DMS 273 treated with DMSO at 0.1 percent for 48 hours (cell line): ENCODE results near the gene EYS.

Experiments
- DNase-seq: peaks from one replicate; lab custom pipeline; 2025; lab: John Stamatoyannopoulos, UW

Gene EYS

DNA sequence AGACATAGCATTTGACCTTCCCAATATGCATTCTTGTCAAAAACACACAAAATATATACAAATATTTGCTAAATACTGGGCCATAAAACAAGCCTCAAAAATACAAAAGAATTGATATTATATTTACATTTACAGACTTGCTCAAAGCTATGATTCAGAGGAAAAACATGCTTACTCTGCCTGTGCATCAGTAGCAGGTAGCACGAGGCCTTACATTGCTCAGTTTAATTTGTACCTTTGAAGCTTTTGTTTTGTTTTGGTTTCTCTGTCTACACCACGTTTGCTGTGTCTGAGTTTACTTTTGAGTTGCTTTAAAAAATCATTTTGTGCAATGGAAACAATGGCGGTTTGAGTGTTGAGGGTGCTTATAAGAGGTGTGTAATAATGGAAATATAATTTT lies 1972.1 kb downstream of the EYS start:
- no peak for DNase-seq

DNA sequence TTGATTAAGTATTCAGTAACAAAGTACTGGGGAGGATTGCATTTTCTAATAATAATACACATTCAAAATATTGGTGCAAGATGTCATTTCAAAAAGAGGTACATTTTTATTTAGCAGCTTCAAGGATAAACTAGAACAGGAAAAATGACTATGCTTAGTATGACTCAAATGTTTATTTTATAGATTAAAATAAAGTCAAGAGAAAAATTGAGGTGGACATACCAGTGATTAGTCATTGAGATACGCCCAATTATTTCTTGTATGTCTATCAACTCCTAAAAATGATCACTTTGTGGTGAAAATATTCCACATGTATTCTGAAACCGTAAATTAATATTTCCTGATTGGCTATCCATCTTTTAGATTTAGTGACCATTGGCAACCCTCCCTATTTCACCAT lies 1974.7 kb downstream of the EYS start:
- DNase-seq, result no peak

DNA sequence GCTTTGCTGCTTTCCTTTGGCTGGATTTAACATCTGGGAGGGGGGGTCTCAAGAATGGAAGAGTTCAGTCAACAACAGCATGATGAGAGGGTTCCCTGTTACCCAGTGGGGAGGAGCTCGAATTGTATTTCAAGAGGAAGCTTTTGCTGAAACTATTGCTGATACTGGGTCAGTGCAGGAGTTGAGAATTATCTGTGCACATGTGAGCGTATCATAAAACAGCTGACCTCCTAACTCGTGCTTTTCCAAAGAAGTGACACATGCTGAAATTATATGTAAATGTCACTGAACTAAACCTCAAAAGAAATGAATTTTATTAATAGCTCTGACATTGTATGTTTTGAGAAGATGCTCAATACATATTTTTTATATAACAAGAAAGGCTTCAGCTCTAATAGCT lies 1975.1 kb downstream of the EYS start:
- DNase-seq, result no peak

DNA sequence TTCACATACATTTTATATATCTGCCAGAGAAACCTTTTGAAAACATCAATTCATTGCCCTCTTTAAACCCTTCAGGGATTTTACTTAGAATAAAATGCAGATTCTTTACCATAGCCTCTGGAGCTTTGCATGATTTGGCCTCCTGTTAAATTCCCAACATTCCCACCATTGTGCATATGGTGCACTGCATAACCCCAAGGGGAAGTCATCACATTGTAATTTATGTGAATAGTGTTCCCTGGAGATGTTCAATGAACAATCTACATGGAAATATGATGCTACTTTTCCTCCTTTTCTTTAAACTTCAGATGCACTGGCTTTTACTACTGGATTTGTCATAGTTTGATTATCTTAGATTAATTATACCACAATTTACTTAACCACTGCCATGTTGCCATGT lies 1976.7 kb downstream of the EYS start:
- DNase-seq, result no peak

DNA sequence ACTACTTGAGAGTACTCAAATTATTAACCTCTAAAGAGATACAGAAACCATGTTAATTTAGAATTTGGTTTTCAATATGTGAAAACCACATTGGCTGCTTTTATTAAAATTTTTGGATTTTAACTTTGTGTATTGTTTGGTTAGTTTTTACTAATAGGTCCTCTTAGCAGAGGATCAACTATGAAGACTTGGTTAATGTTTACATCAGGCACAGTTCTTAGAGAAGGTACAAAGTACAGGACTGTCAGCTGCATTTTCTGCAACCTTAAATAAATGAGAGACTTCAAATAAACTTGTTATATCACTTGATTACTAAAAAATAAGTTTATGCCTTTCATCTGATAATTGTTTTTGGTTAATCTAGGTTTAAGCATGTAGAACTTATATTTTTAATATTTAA lies 1982.3 kb downstream of the EYS start:
- no peak for DNase-seq

DNA sequence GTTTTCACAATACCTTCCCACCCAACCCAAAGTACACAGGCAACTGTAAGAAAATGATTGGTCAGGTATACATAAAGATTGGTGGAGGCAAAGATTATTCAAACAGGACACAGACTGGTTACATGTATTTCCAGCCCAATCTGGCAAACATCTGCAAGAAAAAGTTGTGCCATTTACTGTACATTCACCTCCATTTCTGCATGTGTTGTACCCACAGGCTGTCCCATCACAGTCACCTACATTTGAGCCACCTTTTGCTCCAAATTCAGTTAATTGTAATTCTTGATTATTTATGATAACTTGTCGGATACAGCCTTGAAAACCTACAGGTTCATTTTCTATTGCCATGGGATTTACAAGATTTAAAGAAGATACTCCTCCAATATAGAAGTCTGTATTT lies 1985.8 kb downstream of the EYS start:
- no peak for DNase-seq

DNA sequence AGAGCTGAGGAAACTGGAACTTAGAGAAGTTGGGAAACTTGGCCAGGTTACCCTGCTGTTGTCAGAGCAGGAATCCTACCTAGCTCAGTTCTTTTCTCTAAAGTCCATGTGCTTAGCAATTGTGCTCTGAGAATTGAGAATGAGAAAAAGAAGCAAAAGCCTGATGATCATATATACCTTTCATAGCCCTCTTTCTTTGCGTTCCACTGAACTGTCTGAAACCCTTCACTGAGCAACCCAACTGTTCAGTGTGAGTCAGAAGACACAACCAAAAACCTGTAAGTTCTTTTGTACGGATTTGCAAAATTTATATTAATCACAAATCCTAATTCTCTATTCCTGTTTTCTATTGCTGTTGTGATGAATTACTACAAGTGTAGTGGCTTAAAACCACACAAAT lies 1990.9 kb downstream of the EYS start:
- DNase-seq, result no peak

DNA sequence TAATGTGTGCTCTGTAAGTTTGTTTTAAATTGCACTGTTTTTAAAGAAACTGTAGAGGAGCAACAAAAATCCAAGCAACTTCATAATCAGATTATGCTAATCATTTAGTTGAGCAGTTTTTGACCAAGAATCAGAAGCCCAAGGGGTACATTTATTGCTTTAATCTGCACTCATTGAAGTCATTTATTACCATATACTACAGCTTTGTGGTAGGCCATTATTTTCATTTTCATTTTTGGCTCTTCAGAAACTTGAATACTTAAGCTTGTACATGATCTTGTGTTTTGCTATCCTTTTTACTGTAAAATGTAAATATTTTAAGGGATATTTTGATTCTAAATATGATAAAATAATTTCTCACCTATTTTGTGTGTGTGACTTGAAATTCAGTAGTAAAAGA lies 1992.9 kb downstream of the EYS start:
- DNase-seq, result no peak

DNA sequence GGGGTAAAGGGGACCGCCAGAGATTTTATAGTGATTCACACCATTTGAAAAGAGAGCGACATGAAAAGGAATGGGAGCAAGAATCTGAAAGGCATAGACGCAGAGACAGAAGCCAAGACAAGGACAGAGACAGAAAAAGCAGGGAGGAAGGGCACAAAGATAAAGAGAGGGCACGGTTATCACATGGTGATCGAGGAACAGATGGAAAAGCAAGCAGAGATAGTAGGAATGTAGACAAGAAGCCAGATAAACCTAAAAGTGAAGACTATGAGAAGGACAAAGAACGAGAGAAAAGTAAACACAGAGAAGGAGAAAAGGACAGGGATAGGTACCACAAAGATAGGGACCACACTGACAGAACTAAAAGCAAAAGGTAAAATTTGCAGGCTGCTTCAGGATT lies 1993.7 kb downstream of the EYS start:
- no peak for DNase-seq

DNA sequence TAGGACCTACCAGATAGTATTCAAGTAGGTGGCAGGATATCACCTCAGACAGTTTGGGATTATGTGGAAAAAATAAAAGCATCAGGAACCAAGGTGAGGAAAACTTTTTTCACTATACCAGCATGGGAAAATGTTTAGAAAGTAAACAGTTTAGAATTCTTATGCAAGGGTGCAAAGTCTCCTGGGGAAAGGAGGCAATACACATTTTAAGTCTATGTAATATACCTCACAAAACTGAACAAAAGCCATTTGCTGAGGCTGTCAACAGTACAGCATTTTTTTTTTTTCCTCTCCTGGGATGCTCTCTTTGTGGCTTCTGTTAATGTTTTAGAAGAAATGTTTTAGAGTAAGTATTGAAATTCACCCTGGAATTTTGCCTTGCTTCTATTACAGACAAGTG lies 1997.9 kb downstream of the EYS start:
- no peak for DNase-seq

DNA sequence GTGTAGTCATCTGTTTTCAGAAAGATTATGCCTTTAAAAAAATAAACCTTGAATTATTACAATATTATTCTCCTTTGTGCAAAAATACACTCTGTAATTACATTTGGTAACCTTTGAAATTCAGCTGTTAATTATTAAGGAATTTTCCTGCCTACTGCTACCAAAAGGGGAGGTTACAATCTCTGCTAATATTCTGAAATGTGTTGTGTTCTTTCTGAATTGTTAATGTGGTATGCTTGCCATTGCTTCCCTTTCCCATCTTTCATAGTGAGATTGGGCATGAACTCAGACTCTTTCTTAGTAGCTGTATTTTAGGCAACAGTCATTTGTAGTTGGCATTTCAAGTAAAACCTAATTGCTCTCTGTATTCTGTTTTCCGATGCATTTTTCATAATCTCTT lies 1998.4 kb downstream of the EYS start:
- DNase-seq, result no peak

DNA sequence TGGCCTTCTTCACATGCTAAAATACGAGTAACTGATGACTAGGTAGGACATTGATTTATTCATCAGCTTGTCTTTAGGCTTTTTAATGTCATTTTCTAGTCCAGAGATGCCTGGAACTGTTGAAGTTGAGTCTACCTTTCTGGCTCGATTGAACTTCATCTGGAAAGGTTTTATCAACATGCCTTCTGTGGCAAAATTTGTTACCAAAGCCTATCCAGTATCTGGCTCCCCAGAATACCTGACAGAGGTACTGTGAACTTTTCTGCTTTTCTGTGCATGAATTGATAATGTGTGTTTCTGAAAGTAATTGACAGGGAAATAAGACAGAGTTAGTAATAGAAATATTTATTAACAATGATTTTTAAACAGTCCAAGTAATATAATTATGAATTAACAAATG lies 2000.4 kb downstream of the EYS start:
- DNase-seq, result no peak

DNA sequence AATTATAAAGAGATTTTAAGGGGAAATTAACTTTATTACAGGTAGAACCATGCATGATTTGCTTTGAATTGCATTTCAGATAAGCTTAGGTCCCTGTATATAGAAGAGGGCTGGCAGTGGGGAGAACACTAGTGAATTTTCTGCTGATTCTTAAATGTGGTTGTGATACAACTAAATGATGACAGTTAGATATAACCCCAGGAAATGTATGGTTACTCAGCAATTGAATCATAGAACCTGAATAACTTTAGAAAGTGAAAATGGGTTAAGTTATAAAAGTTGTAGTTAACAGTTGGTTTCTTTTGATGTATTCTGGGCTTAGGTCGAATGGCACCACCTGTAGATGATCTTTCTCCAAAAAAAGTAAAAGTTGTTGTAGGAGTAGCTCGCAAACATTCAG lies 2001.3 kb downstream of the EYS start:
- DNase-seq, result no peak

DNA sequence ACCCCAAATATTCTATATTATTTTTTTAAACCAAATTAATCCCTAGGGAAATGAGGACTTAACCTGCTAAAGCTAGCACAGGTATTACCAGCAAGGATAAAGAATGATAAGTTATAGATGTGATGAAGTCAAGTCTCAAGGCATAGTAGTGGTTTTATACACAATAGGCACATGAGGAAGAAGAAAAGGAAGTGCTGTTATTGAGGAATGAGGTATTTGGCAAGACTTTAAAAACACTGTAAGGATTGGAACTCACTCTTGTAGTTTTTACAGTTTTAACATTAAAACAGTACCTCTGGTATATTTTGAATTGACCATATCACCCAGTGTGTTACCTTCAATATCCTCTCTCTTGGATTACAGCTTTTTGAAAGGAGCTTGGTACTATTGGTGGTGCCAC lies 2016.8 kb downstream of the EYS start:
- no peak for DNase-seq

DNA sequence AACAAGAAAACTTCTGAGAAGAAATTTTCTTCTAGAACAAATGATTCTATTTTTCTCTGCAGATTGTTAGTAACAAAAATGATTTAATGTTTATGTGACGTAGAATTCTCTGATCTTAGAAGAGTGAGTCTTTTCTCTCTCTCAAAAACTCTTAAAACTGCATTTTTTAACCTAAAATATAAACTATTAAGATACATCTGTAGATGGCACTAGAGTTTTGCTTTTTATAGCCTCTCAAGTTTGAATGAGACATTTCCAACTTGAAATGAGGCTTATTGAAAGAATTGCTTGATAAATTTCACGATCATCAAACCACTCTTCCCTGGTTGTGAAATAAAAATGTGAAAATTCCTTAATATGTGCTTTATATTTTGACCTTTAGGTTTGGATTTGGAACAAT lies 2017.6 kb downstream of the EYS start:
- DNase-seq, result no peak

DNA sequence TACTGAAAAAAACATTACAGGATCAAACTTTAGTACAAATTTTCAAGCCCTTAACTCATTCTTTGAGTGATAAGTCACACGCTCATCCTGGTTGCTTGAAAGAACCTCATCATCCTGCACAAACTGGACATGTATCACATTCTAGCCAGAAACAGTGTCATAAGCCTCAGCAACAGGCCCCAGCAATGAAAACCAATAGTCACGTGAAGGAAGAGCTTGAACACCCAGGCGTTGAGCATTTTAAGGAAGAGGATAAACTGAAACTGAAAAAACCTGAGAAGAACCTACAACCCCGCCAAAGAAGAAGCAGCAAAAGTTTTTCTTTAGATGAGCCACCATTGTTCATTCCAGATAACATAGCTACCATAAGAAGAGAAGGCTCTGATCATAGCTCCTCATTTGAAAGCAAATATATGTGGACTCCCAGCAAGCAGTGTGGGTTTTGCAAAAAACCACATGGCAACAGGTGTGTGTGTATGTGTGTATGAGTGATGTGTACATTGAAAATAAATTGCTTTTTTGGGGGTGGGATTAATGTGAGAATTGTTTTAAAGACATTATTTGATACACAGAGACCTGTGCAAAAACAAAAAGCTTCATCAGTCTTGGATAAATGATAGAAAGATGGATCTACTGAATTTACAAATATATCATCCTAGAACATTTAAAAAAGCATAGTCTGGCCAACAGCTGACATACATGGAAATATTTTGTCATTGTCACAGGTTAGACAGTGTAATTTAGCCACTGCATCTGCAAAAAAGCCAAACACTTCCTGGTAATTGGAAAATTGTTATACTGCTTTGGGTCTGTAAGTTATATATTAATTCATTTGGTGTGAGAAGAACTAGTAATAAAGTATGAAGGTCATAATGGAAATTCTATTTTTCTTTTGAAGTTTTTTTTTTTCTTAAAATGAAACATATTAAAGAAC lies 2021.3 kb downstream of the EYS start:
- DNase-seq, result no peak

DNA sequence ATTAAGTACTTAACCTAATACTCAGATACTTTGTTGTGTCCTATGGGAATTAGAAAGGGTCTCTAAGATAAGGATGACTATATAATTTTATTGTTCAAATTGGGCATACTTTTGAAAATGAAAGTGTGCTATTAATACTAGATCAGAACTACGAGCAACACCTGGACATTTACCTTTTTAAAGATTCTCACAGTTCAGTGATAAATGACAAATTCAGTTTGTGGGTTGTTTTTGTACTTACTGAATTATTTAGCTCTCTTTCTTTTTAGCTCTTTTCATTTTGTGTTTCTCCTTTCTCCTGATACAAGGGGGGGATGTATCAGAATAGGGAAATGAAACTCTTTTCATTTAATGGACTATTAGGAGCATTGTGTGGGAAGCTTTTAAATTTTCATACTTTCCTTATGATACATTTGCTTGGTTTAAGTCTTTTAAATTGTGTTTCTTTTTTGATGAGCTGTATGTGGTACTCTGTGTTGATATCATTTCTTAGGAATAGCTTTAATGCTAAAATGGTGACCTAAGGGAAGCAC lies 2023.9 kb downstream of the EYS start:
- no peak for DNase-seq

DNA sequence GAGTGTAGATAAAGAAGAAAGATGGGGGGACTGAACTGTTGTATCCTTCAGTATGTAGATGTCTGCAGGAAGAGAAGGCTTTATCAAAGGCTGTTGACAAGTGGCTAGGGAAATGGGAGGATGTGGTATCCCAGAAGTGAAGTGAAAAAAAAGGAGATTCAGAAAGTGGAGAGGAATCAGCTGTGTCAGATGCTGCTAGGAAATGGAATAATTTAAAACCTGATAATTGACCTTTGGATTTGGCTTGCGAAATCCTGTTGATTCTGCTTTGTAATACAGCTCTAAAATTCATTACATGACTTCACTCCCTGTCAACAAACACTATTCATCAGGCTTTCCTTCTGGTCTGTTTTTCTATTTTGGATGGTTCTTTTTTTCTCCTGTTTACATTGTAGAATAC lies 2029.7 kb downstream of the EYS start:
- DNase-seq, result no peak

DNA sequence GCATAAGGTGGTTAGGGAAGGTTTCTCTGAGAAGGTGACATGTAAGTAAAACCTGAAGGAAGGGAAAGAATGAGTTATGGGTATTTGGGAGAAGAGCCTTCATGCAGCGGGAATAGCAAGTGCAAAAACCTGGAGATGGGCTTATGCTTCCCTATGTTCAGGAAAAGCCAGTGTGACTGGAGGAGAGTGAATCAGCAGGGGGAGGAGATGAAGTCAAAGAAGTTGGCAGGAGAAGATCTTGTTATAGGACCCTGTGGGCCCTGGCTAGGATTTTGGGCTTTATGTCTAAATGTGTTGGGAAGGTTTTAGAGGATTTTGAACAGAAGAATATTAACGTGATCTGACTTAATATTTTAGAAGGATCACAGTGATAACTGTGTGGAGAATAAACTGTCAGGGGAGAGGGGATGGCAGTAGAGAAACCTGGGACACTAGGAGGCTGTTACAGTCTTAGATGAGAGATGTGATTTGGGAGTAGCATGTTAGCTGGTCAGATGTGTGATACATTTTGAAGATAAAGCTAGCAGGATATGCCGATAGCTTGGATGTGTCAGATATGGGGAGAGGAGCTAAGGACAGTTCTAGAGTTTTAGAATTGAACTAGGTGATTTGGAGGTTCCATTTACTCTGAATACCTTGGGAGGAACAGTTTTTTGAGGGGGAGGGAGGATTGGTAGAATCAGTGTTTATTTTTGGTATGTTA lies 2030.5 kb downstream of the EYS start:
- no peak for DNase-seq

DNA sequence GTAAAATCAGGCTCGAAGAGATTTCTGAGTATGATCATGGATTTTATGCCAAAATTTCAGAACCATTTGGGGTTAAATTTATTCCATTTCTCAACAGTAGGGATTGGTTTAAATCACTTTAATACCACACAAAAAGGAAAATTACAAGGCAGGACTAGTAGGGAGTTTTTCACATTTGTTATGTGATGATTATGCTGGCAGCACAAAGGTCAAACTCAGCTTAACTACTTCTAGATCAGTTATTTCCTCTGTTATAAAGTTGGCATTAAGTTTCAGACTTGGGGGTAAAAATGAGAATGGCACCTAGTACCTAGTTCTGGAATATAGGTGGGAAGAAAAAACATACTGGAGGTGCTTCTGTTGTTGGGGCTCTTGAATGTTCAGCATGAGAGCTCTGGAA lies 2031.9 kb downstream of the EYS start:
- DNase-seq, result no peak

DNA sequence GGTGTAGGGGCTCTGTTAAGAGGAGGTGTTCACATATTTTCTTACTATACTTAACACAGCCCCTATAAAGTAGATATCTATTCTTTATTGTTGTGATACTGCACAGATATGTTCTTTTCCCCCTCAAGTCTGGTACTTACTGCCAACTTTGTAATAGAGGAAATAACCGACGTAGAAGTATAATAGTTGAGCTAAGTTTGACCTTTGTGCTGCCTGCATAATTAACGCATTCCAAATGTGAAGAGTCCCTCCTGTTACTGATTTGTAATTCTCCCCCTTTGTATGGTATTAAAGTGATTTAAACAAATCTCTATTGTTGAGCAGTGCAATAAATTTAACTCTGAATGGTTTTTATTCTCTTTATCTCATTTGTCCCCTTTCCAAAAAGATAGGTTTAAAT lies 2032.4 kb downstream of the EYS start:
- DNase-seq, result no peak

DNA sequence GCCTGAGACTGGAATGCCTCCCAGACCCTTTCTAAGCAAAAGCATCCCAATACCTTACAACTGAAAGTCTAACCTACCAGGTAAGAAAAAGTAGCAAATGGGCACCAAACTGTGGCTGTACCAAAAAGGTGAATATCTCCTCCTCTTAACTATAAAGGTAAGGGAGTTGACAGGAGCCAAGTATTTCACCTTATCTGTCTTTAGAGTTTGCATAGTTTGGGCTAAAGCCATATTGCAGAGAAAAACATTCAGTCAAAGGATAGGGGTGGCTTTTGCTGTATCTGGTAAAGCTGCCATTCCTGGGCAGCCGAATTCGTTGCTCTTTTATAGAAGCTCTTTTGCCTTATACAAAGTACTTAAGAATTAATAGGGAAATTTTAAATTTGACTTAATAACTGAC lies 2033.3 kb downstream of the EYS start:
- no peak for DNase-seq

DNA sequence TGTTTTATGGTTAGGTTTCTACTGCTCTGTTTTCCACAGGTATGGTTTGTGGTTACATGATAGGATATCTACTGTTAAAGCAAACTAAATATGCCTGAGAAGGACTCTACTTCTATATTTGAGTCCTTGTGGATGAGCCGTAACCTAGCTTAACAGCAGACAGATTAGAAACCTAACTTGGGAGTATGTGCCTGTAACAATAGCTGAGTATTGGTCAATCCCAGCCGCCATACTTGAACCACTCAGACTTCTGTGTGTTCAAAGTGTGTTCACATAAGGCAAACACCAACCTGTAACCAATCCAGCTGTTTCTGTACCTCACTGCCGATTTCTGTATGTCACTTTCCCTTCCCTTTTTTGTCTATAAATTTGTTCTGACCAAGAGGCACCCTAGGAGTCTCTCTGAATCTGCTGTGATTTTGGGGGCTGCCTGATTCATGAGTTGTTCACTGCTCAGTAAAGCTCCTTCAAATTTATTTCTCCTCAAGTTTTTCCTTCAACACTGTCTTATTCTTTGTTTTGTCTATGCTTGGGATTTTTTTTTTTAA lies 2034.4 kb downstream of the EYS start:
- no peak for DNase-seq
